ENCODE measurements around the gene CDH4.

DNA sequence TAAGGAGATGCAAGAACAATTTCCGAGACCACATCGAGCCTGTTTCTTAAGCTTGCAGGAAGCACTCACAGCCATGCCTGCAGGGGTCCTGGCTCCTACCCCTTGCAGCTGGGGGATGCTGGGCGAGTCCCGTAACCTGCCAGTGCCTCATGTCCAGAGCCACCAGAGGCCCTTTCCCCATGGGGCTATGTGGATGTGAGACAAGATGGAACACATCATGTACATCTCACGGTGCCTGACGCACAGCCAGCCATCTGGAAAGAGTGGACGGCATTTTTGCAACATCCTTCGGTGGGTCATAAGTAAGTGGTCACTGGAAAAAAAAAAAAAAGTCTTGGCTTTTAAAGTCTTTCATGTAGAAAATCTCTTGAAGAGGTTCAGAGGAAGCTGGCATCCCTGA is 72.8 kb downstream of the CDH4 start:
- TF ChIP-seq CTCF (IDR thresholded peaks at IDR 0.05) (no peak), POLR2A (IDR thresholded peaks at IDR 0.05) (no peak), POLR2AphosphoS5 (IDR thresholded peaks at IDR 0.05) (no peak)
